Measurements from ENCODE around the gene MEGF8.

Gene MEGF8

GRCh38 chr19:42419309-42419708, 93.9 kb downstream of the MEGF8 start:
- no peak for DNase-seq (ENCODE audit: low read depth)

- peak; percentile 61 for DNase-seq (ENCODE audit: low read depth)
Measured at GRCh38 chr19:42420055-42420544, 94.7 kb downstream of the MEGF8 start.

GRCh38 chr19:42421101-42421500, 95.7 kb downstream of the MEGF8 start:
- no peak for DNase-seq (ENCODE audit: low read depth)

- no peak for DNase-seq (ENCODE audit: low read depth)
Measured at GRCh38 chr19:42421591-42422031, 96.2 kb downstream of the MEGF8 start.

GRCh38 chr19:42422092-42422900, 96.9 kb downstream of the MEGF8 start:
- no peak for DNase-seq (ENCODE audit: low read depth)

GRCh38 chr19:42422901-42423461, 97.5 kb downstream of the MEGF8 start:
- peak; percentile 23 for DNase-seq (ENCODE audit: low read depth)

GRCh38 chr19:42423462-42424344, 98.3 kb downstream of the MEGF8 start:
- DNase-seq (ENCODE audit: low read depth) = peak; percentile 86

- DNase-seq (ENCODE audit: low read depth) = no peak
Measured at GRCh38 chr19:42424345-42424707, 98.9 kb downstream of the MEGF8 start.

- no peak for DNase-seq (ENCODE audit: low read depth)
Measured at GRCh38 chr19:42424712-42425131, 99.3 kb downstream of the MEGF8 start.

- DNase-seq (ENCODE audit: low read depth) = no peak
Measured at GRCh38 chr19:42426643-42427042, 101.2 kb downstream of the MEGF8 start.

- no peak for DNase-seq (ENCODE audit: low read depth)
Measured at GRCh38 chr19:42427313-42427712, 101.9 kb downstream of the MEGF8 start, which contains the start of gene LIPE. Gene LIPE (minus strand): TSS chr19:42427388. CDS start chr19:42427149, 239 bp downstream.
